T-helper 1 cell treated with Interleukin-12 subunit alpha and Interleukin-12 subunit beta and Interleukin-4 antibody, amounts not matched to agents 30 μg/mL and 1 μg/mL, for 36 hours (primary cell): ENCODE results near the gene ZBTB40.

Experiments used
- H3K27ac Mint-ChIP-seq: one replicate; pipeline ENCODE4 v1.8.0; 2021; ENCODE audit warnings: mild to moderate bottlenecking, mixed read lengths
- H3K27me3 Mint-ChIP-seq: one replicate; pipeline ENCODE4 v1.8.0; 2021; ENCODE audit warnings: low read depth, mixed read lengths
- H3K36me3 Mint-ChIP-seq: one replicate; pipeline ENCODE4 v1.8.0; 2021; ENCODE audit warnings: low read depth, mixed read lengths
- H3K4me1 Mint-ChIP-seq: one replicate; pipeline ENCODE4 v1.8.0; 2021; ENCODE audit warnings: low read depth, mixed read lengths
- H3K4me3 Mint-ChIP-seq: one replicate; pipeline ENCODE4 v1.8.0; 2021; ENCODE audit warnings: mild to moderate bottlenecking, moderate library complexity, mixed read lengths
- H3K9me3 Mint-ChIP-seq: one replicate; pipeline ENCODE4 v1.8.0; 2021; ENCODE audit warnings: mixed read lengths

ZBTB40 gene

GRCh38 chr1:22496536-22497160 lies 45.0 kb downstream of the ZBTB40 start:
- H3K36me3 Mint-ChIP-seq: peaks cover 9% of the 10 kb centered on the region
- H3K27me3 Mint-ChIP-seq: no peaks in the 10 kb centered on the region
- H3K4me1 Mint-ChIP-seq: no peaks in the 10 kb centered on the region
- no peaks in the 10 kb centered on the region for H3K9me3 Mint-ChIP-seq
- H3K4me3 Mint-ChIP-seq: no peak overlapping the region
- H3K27ac Mint-ChIP-seq: no peak overlapping the region

DNA sequence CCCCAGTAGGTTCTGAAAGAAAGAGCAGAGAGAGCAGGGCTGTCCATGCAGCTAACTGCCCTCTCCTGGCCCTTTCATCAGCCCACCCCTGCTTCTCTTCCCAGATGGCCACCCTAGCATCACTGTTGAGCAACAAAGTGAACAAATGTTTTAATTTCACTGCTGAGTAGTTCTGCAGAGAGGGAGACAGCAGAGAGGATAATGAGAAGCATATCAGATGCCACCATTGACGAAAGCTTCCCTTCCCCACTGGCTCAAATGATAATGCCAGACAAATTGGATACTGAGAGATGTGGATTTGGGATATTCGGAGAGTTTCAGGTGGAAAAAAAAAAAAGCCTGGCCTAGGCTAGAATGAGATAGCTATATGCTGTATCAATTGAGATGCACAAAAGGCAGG lies 46.8 kb downstream of the ZBTB40 start:
- no peak overlapping the region for H3K27ac Mint-ChIP-seq
- H3K4me3 Mint-ChIP-seq: no peak overlapping the region
- peaks cover 11% of the 10 kb centered on the region for H3K36me3 Mint-ChIP-seq

GRCh38 chr1:22500058-22500457 lies 48.4 kb downstream of the ZBTB40 start:
- Mint-ChIP-seq H3K27ac (no peak overlapping the region), H3K36me3 (peaks cover 11% of the 10 kb centered on the region), H3K27me3 (no peaks in the 10 kb centered on the region), H3K4me3 (no peak overlapping the region), H3K9me3 (no peaks in the 10 kb centered on the region), H3K4me1 (no peaks in the 10 kb centered on the region)

More for the DNA sequence above, 46.8 kb downstream of the ZBTB40 start:
- H3K27me3 Mint-ChIP-seq: no peaks in the 10 kb centered on the region
- no peaks in the 10 kb centered on the region for H3K9me3 Mint-ChIP-seq
- no peaks in the 10 kb centered on the region for H3K4me1 Mint-ChIP-seq

- no peaks in the 10 kb centered on the region for H3K9me3 Mint-ChIP-seq
- no peaks in the 10 kb centered on the region for H3K27me3 Mint-ChIP-seq
- peaks cover 11% of the 10 kb centered on the region for H3K36me3 Mint-ChIP-seq
- H3K27ac Mint-ChIP-seq: no peak overlapping the region
- no peaks in the 10 kb centered on the region for H3K4me1 Mint-ChIP-seq
- H3K4me3 Mint-ChIP-seq: no peak overlapping the region
Observed at GRCh38 chr1:22500471-22500870, 48.8 kb downstream of the ZBTB40 start.

GRCh38 chr1:22502202-22502601 lies 50.6 kb downstream of the ZBTB40 start:
- Mint-ChIP-seq H3K36me3 (peaks cover 19% of the 10 kb centered on the region), H3K9me3 (no peaks in the 10 kb centered on the region), H3K4me3 (no peak overlapping the region), H3K27me3 (no peaks in the 10 kb centered on the region), H3K27ac (no peak overlapping the region), H3K4me1 (no peaks in the 10 kb centered on the region)

GRCh38 chr1:22503721-22504410 lies 52.2 kb downstream of the ZBTB40 start:
- Mint-ChIP-seq H3K27me3 (no peaks in the 10 kb centered on the region), H3K4me3 (no peak overlapping the region), H3K9me3 (no peaks in the 10 kb centered on the region), H3K36me3 (peaks cover 25% of the 10 kb centered on the region), H3K4me1 (no peaks in the 10 kb centered on the region), H3K27ac (no peak overlapping the region)

GRCh38 chr1:22506130-22506692 lies 54.6 kb downstream of the ZBTB40 start:
- peaks cover 35% of the 10 kb centered on the region for H3K36me3 Mint-ChIP-seq
- no peaks in the 10 kb centered on the region for H3K27me3 Mint-ChIP-seq
- H3K27ac Mint-ChIP-seq: no peak overlapping the region
- H3K9me3 Mint-ChIP-seq: no peaks in the 10 kb centered on the region
- no peaks in the 10 kb centered on the region for H3K4me1 Mint-ChIP-seq
- no peak overlapping the region for H3K4me3 Mint-ChIP-seq

- no peak overlapping the region for H3K27ac Mint-ChIP-seq
- peaks cover 38% of the 10 kb centered on the region for H3K36me3 Mint-ChIP-seq
- H3K4me3 Mint-ChIP-seq: no peak overlapping the region
- no peaks in the 10 kb centered on the region for H3K27me3 Mint-ChIP-seq
- H3K9me3 Mint-ChIP-seq: no peaks in the 10 kb centered on the region
- H3K4me1 Mint-ChIP-seq: no peaks in the 10 kb centered on the region
Observed at GRCh38 chr1:22507587-22507986, 55.9 kb downstream of the ZBTB40 start.

- H3K4me3 Mint-ChIP-seq: no peak overlapping the region
- no peaks in the 10 kb centered on the region for H3K9me3 Mint-ChIP-seq
- H3K27ac Mint-ChIP-seq: no peak overlapping the region
- peaks cover 40% of the 10 kb centered on the region for H3K36me3 Mint-ChIP-seq
- H3K27me3 Mint-ChIP-seq: no peaks in the 10 kb centered on the region
- H3K4me1 Mint-ChIP-seq: no peaks in the 10 kb centered on the region
Observed at GRCh38 chr1:22508329-22508728, 56.7 kb downstream of the ZBTB40 start.

DNA sequence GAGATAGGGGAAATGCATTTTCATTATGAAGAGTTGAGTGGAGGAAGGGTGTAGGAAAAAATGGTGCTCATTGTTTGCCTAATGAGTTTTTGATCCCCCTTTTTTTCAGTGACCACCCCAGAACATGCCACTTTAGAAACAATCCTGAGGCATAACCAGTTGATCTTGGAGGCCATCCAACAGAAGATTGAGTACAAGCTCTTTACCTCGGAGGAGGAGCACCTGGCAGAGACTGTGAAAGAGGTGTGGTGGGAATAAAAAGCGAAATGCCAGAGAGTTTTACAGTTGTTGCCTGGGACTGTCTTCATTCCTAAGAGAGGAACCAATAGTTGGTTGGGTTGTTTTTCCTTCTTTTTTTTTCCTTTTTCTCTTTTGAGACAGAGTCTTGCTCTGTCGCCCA lies 57.3 kb downstream of the ZBTB40 start:
- H3K27me3 Mint-ChIP-seq: no peaks in the 10 kb centered on the region
- H3K4me1 Mint-ChIP-seq: no peaks in the 10 kb centered on the region
- no peak overlapping the region for H3K27ac Mint-ChIP-seq
- peaks cover 40% of the 10 kb centered on the region for H3K36me3 Mint-ChIP-seq
- no peaks in the 10 kb centered on the region for H3K9me3 Mint-ChIP-seq
- H3K4me3 Mint-ChIP-seq: no peak overlapping the region

DNA sequence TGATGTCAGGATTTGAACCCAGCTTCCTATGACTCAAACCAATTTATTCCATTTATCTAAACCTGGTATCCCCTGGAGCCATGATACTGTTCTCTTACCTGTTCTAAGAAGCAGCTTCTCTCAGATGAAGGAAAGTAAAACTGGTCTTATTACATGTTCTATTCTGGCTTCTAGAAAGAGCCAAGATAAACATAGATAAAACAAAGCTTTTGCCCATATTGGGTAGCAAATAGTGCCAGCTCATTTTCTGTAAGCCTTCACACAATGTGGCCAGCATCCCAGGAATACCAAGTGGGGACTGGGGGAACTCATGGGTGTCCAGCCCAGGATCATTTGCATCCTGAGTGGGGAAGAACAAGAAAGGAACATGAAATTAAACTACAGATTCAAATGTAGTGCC lies 58.2 kb downstream of the ZBTB40 start:
- Mint-ChIP-seq H3K27ac (no peak overlapping the region), H3K4me3 (no peak overlapping the region), H3K27me3 (no peaks in the 10 kb centered on the region), H3K4me1 (no peaks in the 10 kb centered on the region), H3K9me3 (no peaks in the 10 kb centered on the region), H3K36me3 (peaks cover 43% of the 10 kb centered on the region)

DNA sequence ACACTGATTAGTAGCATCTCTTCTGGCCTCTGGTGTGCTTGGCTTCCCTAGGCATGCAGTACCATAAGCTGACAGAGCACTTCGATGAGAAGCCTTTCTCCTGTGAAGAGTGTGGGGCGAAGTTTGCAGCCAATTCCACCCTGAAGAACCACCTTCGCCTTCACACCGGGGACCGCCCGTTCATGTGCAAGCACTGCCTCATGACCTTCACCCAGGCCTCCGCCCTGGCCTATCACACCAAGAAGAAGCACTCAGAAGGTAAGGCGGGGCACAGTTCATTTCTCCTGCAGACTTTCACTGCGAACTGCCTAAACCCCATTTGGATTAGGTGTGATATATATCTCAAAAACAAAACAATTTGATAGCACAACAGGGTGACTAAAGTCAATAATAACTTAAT lies 61.2 kb downstream of the ZBTB40 start:
- Mint-ChIP-seq H3K27ac (no peak overlapping the region), H3K36me3 (peaks cover 45% of the 10 kb centered on the region), H3K4me1 (no peaks in the 10 kb centered on the region), H3K27me3 (no peaks in the 10 kb centered on the region), H3K4me3 (no peak overlapping the region), H3K9me3 (no peaks in the 10 kb centered on the region)

DNA sequence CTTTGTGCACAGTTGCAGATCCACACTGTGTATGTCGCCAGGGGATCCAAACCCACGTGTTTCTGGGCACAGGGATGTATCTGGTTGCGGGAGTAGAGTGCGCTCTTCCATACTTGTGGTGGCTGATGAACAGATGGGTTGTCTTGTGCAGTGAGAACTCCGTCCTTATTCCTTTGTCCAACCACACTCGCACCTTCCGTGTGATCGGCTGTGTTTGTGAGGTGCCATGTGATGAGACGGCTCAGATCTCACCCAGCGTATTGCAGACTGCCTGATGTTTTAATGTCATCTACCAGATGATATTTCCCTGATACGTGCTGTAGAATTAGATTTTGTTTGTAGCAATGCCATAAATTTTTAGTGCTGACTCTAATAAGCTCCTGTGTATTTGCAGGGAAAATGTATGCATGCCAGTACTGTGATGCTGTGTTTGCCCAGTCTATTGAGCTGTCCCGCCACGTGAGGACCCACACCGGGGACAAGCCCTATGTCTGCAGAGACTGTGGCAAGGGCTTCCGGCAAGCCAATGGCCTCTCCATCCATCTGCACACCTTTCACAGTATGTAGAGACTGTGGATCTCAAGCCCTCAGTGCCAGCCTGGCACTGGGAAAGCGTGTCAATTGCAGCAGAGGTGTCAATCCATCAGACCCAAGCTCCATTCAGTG lies 65.4 kb downstream of the ZBTB40 start:
- no peak overlapping the region for H3K27ac Mint-ChIP-seq
- no peaks in the 10 kb centered on the region for H3K9me3 Mint-ChIP-seq
- H3K36me3 Mint-ChIP-seq: peaks cover 30% of the 10 kb centered on the region
- no peaks in the 10 kb centered on the region for H3K27me3 Mint-ChIP-seq
- H3K4me3 Mint-ChIP-seq: no peak overlapping the region
- no peaks in the 10 kb centered on the region for H3K4me1 Mint-ChIP-seq

DNA sequence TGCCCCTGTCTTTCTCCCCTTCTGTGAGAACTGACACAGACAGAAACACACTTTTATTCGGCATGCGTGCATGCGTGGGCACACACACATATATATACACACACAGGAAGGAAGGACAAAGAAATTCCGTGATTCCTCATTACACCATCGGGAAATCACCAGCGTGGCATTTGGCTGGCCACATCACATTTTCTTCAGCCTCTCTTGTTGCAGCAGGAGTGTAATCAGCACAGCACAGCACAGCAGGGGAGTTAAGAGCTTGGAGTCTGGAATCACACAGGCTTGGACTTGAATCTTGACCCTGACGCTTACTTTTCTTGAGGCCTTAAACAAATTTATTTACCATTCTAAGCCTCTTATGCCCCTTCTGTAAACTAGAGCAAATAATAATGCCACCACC lies 66.3 kb downstream of the ZBTB40 start:
- no peak overlapping the region for H3K27ac Mint-ChIP-seq
- no peaks in the 10 kb centered on the region for H3K9me3 Mint-ChIP-seq
- H3K4me3 Mint-ChIP-seq: no peak overlapping the region
- H3K27me3 Mint-ChIP-seq: no peaks in the 10 kb centered on the region
- peaks cover 33% of the 10 kb centered on the region for H3K36me3 Mint-ChIP-seq
- H3K4me1 Mint-ChIP-seq: no peaks in the 10 kb centered on the region

- H3K27me3 Mint-ChIP-seq: no peaks in the 10 kb centered on the region
- no peak overlapping the region for H3K27ac Mint-ChIP-seq
- H3K9me3 Mint-ChIP-seq: no peaks in the 10 kb centered on the region
- H3K4me3 Mint-ChIP-seq: no peak overlapping the region
- H3K4me1 Mint-ChIP-seq: no peaks in the 10 kb centered on the region
- peaks cover 32% of the 10 kb centered on the region for H3K36me3 Mint-ChIP-seq
Observed at GRCh38 chr1:22518379-22518778, 66.7 kb downstream of the ZBTB40 start.
